ENCODE data around the gene GMDS. TPM values are rescaled to one million over a fixed set of nuclear protein-coding genes. Genes with fewer than 3 reads are reported as not detected.

Gene GMDS
- total RNA-seq, 1 experiment from 2014 or later: 27.6 TPM

- H3K79me2 ChIP-seq (ENCODE audit: insufficient read depth, low read length): no peaks in the 10 kb centered on the region
- no peak for TF ChIP-seq CTCF (conservative IDR thresholded peaks at IDR 0.05)
- H3K9me3 ChIP-seq (ENCODE audit: control insufficient read depth, low read depth, low read length): no peaks in the 10 kb centered on the region
- no peak overlapping the region for H3K4me2 ChIP-seq (ENCODE audit: insufficient read depth, insufficient read length, low read length)
- H3K14ac ChIP-seq (ENCODE audit: insufficient read depth, low read length): peak overlapping the region; percentile 79
- H2BK15ac ChIP-seq (ENCODE audit: low read depth, low read length): no peak overlapping the region
- Mint-ChIP-seq H3K4me1 (peaks cover 47 to 49% of the 10 kb centered on the region in 2 experiments), H3K9me3 (no peaks in the 10 kb centered on the region), H3K27ac (peak overlapping the region; percentile 73 to 92 (median 90); a peak in 5 of 7 replicates), H3K36me3 (ENCODE audit: insufficient read depth in 1 of 3, low read depth in 3 of 3) (no peaks in the 10 kb centered on the region), H3K4me3 (peak overlapping the region in 1 of 2 experiments; percentile 50; a peak in 1 of 5 replicates), H3K27me3 (ENCODE audit: low read depth) (no peaks in the 10 kb centered on the region)
- H2BK12ac ChIP-seq (ENCODE audit: insufficient read length, low read depth, low read length): no peak overlapping the region
- no peak overlapping the region for H2AK5ac ChIP-seq (ENCODE audit: insufficient read length, low read length)
- no peak overlapping the region for H3K23ac ChIP-seq (ENCODE audit: insufficient read length, low read depth, low read length)
- no peaks in the 10 kb centered on the region for H3K23me2 ChIP-seq (ENCODE audit: insufficient read length, low read depth, low read length, poor library complexity, severe bottlenecking)
- no peak overlapping the region for H3K4ac ChIP-seq (ENCODE audit: low read depth, low read length)
- no peak overlapping the region for H3K9ac ChIP-seq (ENCODE audit: extremely low read depth, insufficient read length, low read length)
- H3T11ph ChIP-seq (ENCODE audit: low read length): no peak overlapping the region
- no peaks in the 10 kb centered on the region for H3K27me3 ChIP-seq (ENCODE audit: insufficient read depth, low read length)
- no peak overlapping the region for H4K91ac ChIP-seq (ENCODE audit: insufficient read length, low read depth, low read length)
- no peak overlapping the region for H2BK5ac ChIP-seq (ENCODE audit: insufficient read length, low read length)
- H4K5ac ChIP-seq (ENCODE audit: insufficient read length, low read depth, low read length): no peak overlapping the region
- H3K18ac ChIP-seq (ENCODE audit: insufficient read length, low read depth, low read length): peak overlapping the region; percentile 40
- no peak overlapping the region for H2AFZ ChIP-seq (ENCODE audit: low read length)
- H2BK20ac ChIP-seq (ENCODE audit: low read depth, low read length, poor library complexity, severe bottlenecking): no peak overlapping the region
- H3K4me1 ChIP-seq (ENCODE audit: insufficient read depth, low read length): peaks cover 3% of the 10 kb centered on the region; the same call in 1 of the 2 replicates
- no peak overlapping the region for H3K27ac ChIP-seq (ENCODE audit: insufficient read length, low read depth, low read length)
- H2BK120ac ChIP-seq (ENCODE audit: low read depth, low read length, poor library complexity, severe bottlenecking): no peak overlapping the region
- no peak overlapping the region for H4K8ac ChIP-seq (replicated peaks; ENCODE audit: insufficient read length, low read depth, low read length)
- no peaks in the 10 kb centered on the region for H4K20me1 ChIP-seq (ENCODE audit: control insufficient read depth, insufficient read depth, insufficient read length)
- no CpG with 5 or more reads among the region's 2 CpGs for WGBS (ENCODE audit: extremely low coverage, insufficient read length, low lambda C conversion rate)
- H3K56ac ChIP-seq (ENCODE audit: insufficient read length, low read depth, low read length): no peak overlapping the region
- H3K79me1 ChIP-seq (ENCODE audit: insufficient read depth, low read depth, low read length, poor library complexity, severe bottlenecking): no peaks in the 10 kb centered on the region
- DNase-seq: no peak
Measured at GRCh38 chr6:1837826-1838225, 407.6 kb downstream of the GMDS start.
